Bronchus fibroblast of lung (primary cell): ENCODE measurements around the gene LYSMD4. TPM values are rescaled to one million over a fixed set of nuclear protein-coding genes. Genes with fewer than 3 reads are reported as not detected.

Source experiments
- total RNA-seq: library from RNA; depleted of rRNA; stranded (reverse); fragments of >200 nt; gene quantifications from 2 replicates; pipeline ENCODE4 v1.2.3, GENCODE V29; 2015

LYSMD4 gene
- total RNA-seq, result 3.4 and 6.8 TPM in 2 replicates

DNA sequence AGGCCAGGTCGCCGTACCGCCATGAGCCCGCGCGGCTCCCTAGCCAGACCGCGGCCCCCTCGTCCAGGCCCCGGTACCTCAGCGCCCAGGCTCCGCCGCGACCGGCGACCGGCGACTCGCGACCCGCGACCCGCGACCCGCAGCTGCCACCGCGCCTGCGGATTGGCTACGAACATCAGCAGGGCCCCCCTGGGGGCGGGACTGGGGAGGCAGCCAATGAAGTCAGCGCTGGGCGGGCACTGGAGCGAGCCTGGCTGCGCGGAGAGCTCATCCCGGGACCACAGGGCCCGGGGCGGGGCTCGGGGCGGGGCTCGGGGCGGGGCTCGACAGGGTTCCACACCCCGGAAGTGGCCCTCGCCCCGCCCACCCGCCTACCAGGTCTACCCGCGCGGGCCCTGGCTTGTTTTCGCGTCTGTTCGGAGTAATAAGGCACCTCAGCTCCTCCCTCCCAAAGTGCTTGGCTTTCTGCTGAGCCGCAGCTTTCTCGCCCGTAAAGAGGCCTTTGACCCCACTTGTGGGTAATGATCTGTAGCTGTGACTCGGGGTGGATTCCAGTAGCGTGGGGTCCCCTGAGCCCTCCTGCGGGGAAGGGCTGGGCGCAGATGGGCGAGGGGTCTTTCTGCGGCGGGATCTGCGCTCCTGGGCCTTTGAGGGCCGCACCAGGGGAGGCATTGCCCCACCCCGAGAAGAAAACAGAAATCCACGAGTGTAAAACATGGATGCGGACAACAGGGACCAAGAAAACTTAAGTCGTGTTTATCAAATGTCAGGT, at the start of gene LYSMD4:
Gene LYSMD4, minus strand, starts transcription at position 170 of the 772 bp plus-strand sequence. CDS start 1,438 bp downstream, outside the sequence.

Other genes starting within 250 kb of the LYSMD4 start
- 11.6 and 17.7 TPM in 2 replicates for gene MEF2A, start 167.5 kb downstream of the LYSMD4 start, total RNA-seq